ENCODE data around the gene XIRP2. TPM values are rescaled to one million over a fixed set of nuclear protein-coding genes. Genes with fewer than 3 reads are reported as not detected.

Gene XIRP2
- total RNA-seq, 1 donor from 2014 or later: 0.25 TPM

GRCh38 chr2:167292430-167293171 lies 404.3 kb downstream of the XIRP2 start, which contains the start of gene B3GALT1:
TSS of gene B3GALT1 (plus strand) at chr2:167293001.
- TF ChIP-seq CTCF (IDR thresholded peaks at IDR 0.05; ENCODE audit: insufficient read depth, low read depth, low read length): no peak
- TF ChIP-seq EZH2 (IDR thresholded peaks at IDR 0.05; ENCODE audit: insufficient read depth, low read length): no peak
- Histone ChIP-seq H3K27me3 (ENCODE audit: insufficient read depth, low read length) (no peaks in the 10 kb centered on the region), H3K36me3 (ENCODE audit: insufficient read depth, low read length) (no peaks in the 10 kb centered on the region), H4K20me1 (ENCODE audit: insufficient read depth, low read length) (peaks cover 6% of the 10 kb centered on the region), H3K4me2 (ENCODE audit: low read length) (peak within 1 kb of the TSS; percentile 90), H3K79me2 (ENCODE audit: insufficient read depth, low read length) (no peaks in the 10 kb centered on the region), H3K9me3 (ENCODE audit: insufficient read depth, low read depth, low read length) (no peaks in the 10 kb centered on the region), H3K27ac (ENCODE audit: low read depth, low read length) (peak within 1 kb of the TSS; percentile 73), H3K4me1 (ENCODE audit: insufficient read depth, low read length) (peaks cover 5% of the 10 kb centered on the region), H3K9ac (ENCODE audit: low read length) (peak within 1 kb of the TSS; percentile 90), H3K4me3 (ENCODE audit: insufficient read depth, low read depth, low read length) (peak within 1 kb of the TSS; percentile 68), H2AFZ (ENCODE audit: low read depth, low read length) (peak within 1 kb of the TSS; percentile 91)
- H3K27ac Mint-ChIP-seq (ENCODE audit: unreplicated experiment): peak within 1 kb of the TSS; percentile 86
- no peaks in the 10 kb centered on the region for H3K27me3 Mint-ChIP-seq (ENCODE audit: low read depth, unreplicated experiment)
- H3K9me3 Mint-ChIP-seq (ENCODE audit: unreplicated experiment): no peaks in the 10 kb centered on the region
- FAIRE-seq: no peak
- peak within 1 kb of the TSS; percentile 96 for H3K4me3 Mint-ChIP-seq (ENCODE audit: unreplicated experiment)
- peaks cover 5% of the 10 kb centered on the region for H3K4me1 Mint-ChIP-seq (ENCODE audit: low read depth, unreplicated experiment)
- no peaks in the 10 kb centered on the region for H3K36me3 Mint-ChIP-seq (ENCODE audit: low read depth, unreplicated experiment)
- peak; percentile 87 for DNase-seq (ENCODE audit: low read depth)

- H3K4me1 ChIP-seq (ENCODE audit: insufficient read depth, low read length): peaks cover 5% of the 10 kb centered on the region
- Mint-ChIP-seq H3K36me3 (ENCODE audit: low read depth, unreplicated experiment) (no peaks in the 10 kb centered on the region), H3K27ac (ENCODE audit: unreplicated experiment) (peak overlapping the region; percentile 41), H3K4me1 (ENCODE audit: low read depth, unreplicated experiment) (no peaks in the 10 kb centered on the region), H3K9me3 (ENCODE audit: unreplicated experiment) (no peaks in the 10 kb centered on the region), H3K4me3 (ENCODE audit: unreplicated experiment) (peak overlapping the region; percentile 96), H3K27me3 (ENCODE audit: low read depth, unreplicated experiment) (no peaks in the 10 kb centered on the region)
- no peaks in the 10 kb centered on the region for H3K79me2 ChIP-seq (ENCODE audit: insufficient read depth, low read length)
- peak overlapping the region; percentile 90 for H3K4me2 ChIP-seq (ENCODE audit: low read length)
- H3K4me3 ChIP-seq (ENCODE audit: insufficient read depth, low read depth, low read length): peak overlapping the region; percentile 68
- H3K36me3 ChIP-seq (ENCODE audit: insufficient read depth, low read length): no peaks in the 10 kb centered on the region
- no peak overlapping the region for H3K27ac ChIP-seq (ENCODE audit: low read depth, low read length)
- H2AFZ ChIP-seq (ENCODE audit: low read depth, low read length): peak overlapping the region; percentile 91
- peaks cover 6% of the 10 kb centered on the region for H4K20me1 ChIP-seq (ENCODE audit: insufficient read depth, low read length)
- H3K9me3 ChIP-seq (ENCODE audit: insufficient read depth, low read depth, low read length): no peaks in the 10 kb centered on the region
- H3K9ac ChIP-seq (ENCODE audit: low read length): peak overlapping the region; percentile 90
- TF ChIP-seq EZH2 (IDR thresholded peaks at IDR 0.05; ENCODE audit: insufficient read depth, low read length) (no peak), CTCF (IDR thresholded peaks at IDR 0.05; ENCODE audit: insufficient read depth, low read depth, low read length) (no peak)
- FAIRE-seq (no peak), DNase-seq (ENCODE audit: low read depth) (peak; percentile 35)
- H3K27me3 ChIP-seq (ENCODE audit: insufficient read depth, low read length): no peaks in the 10 kb centered on the region
These were observed 405.0 kb downstream of the XIRP2 start for GRCh38 chr2:167293172-167293781.
